Endodermal cell (in vitro differentiated cells): ENCODE data around the gene PPP1R14C. TPM values are rescaled to one million over a fixed set of nuclear protein-coding genes. Genes with fewer than 3 reads are reported as not detected.

Experiments
- DNase-seq: peaks from one replicate; pipeline ENCODE4 v3.0.0-alpha.2; 2017
- H3K27ac ChIP-seq: 2 replicates; pipeline ENCODE4 v1.5.1; 2013; ENCODE audit warnings: mild to moderate bottlenecking, low read depth, low read length, moderate library complexity
- H3K27me3 ChIP-seq: 2 replicates; pipeline ENCODE4 v1.6.1; 2013; ENCODE audit warnings: mild to moderate bottlenecking, low read length, moderate library complexity; ENCODE audit not compliant: insufficient read depth, control insufficient read depth, poor library complexity, severe bottlenecking
- H3K36me3 ChIP-seq: 2 replicates; pipeline ENCODE4 v1.7.0; 2013; ENCODE audit warnings: mild to moderate bottlenecking, low read length, moderate library complexity; ENCODE audit not compliant: control insufficient read depth, insufficient read depth
- H3K4me1 ChIP-seq: one replicate; pipeline ENCODE4 v1.7.0; 2013; ENCODE audit warnings: low read length; ENCODE audit not compliant: control insufficient read depth, insufficient read depth
- H3K4me3 ChIP-seq: 2 replicates; pipeline ENCODE4 v1.5.1; 2013; ENCODE audit warnings: mild to moderate bottlenecking, low read length, moderate library complexity
- H3K9ac ChIP-seq: 2 replicates; pipeline ENCODE4 v1.6.1; 2013; ENCODE audit warnings: mild to moderate bottlenecking, low read length, moderate library complexity; ENCODE audit not compliant: poor library complexity, severe bottlenecking; ENCODE audit errors: extremely low read depth
- H3K9me3 ChIP-seq: 2 replicates; pipeline ENCODE4 v1.6.1; 2013; ENCODE audit warnings: mild to moderate bottlenecking, low read length, moderate library complexity; ENCODE audit not compliant: control insufficient read depth
- H3K27ac Mint-ChIP-seq: 2 replicates; pipeline ENCODE4 v1.8.0; 2020; ENCODE audit warnings: mixed read lengths
- H3K27me3 Mint-ChIP-seq: 2 replicates; pipeline ENCODE4 v1.8.0; 2021; ENCODE audit warnings: mild to moderate bottlenecking, mixed read lengths; ENCODE audit not compliant: insufficient read depth
- H3K36me3 Mint-ChIP-seq: 2 replicates; pipeline ENCODE4 v1.8.0; 2020; ENCODE audit warnings: low read depth, mixed read lengths
- H3K4me1 Mint-ChIP-seq: 2 replicates; pipeline ENCODE4 v1.8.0; 2020; ENCODE audit warnings: mixed read lengths
- H3K4me3 Mint-ChIP-seq: 2 replicates; pipeline ENCODE4 v1.8.0; 2020; ENCODE audit warnings: mild to moderate bottlenecking, moderate library complexity, mixed read lengths
- H3K9me3 Mint-ChIP-seq: 2 replicates; pipeline ENCODE4 v1.8.0; 2020; ENCODE audit warnings: mild to moderate bottlenecking, mixed read lengths
- WGBS, 2 experiments: methylation state at CpG; one replicate each; pipeline versions ENCODE4 v1.1.5 to v1.1.7; 2013; ENCODE audit warnings: missing lambda C conversion rate in 2 of 2, mixed read lengths in 1 of 2; ENCODE audit not compliant: insufficient coverage in 1 of 2, insufficient read length in 1 of 2; 5-methylcytosine and 5-hydroxymethylcytosine counted together
- total RNA-seq, 2 donors: library from RNA; stranded (reverse); fragmentation: NEBNext Ultra II Directional in 1 of 2; extraction: Animal tissue kit (Norgen Biotek cat#: 25700) in 1 of 2; gene quantifications; 2 replicates in 1 of 2; 3 replicates in 1 of 2; pipeline ENCODE4 v1.2.1, GENCODE V29; 2021
- TF ChIP-seq, protein P1 (sequence below): fragments of 200-600 bp; sonication (generic); conservative IDR thresholded peaks from 2 replicates; pipeline ENCODE4 v1.5.0; 2021; ENCODE audit warnings: antibody characterized with exemption, mild to moderate bottlenecking

The PPP1R14C gene
- total RNA-seq, 2 donors from 2014 or later, result 0.20 to 0.29 TPM

DNA sequence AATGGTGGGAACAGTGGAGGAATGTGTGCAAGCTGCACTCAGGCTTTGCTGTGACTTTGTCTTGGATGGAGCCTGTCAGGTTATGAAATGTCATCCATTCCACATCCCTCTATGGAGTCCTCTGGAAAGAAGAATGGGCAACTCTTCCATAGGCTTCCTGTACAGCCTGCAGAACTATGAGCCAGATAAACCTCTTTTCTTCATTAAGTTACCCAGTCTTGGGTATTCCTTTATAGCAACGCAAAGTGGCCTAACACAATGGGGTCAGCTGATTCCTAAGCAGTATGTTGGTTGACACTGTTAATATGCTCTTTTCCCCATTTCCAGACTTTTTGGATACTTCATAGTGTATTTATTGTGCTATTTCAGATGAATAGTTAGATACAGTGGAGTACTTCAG lies 150.2 kb downstream of the PPP1R14C start:
- H3K27ac Mint-ChIP-seq, result no peak overlapping the region
- H3K27ac ChIP-seq, result no peak overlapping the region
- 100% methylated on average over 1 of the region's 1 CpG for WGBS, 2 experiments
- no peak overlapping the region for H3K4me3 Mint-ChIP-seq
- no peaks in the 10 kb centered on the region for H3K4me1 Mint-ChIP-seq
- H3K27me3 ChIP-seq, result no peaks in the 10 kb centered on the region
- H3K9me3 Mint-ChIP-seq, result peaks cover 20% of the 10 kb centered on the region
- TF ChIP-seq, protein P1, sequence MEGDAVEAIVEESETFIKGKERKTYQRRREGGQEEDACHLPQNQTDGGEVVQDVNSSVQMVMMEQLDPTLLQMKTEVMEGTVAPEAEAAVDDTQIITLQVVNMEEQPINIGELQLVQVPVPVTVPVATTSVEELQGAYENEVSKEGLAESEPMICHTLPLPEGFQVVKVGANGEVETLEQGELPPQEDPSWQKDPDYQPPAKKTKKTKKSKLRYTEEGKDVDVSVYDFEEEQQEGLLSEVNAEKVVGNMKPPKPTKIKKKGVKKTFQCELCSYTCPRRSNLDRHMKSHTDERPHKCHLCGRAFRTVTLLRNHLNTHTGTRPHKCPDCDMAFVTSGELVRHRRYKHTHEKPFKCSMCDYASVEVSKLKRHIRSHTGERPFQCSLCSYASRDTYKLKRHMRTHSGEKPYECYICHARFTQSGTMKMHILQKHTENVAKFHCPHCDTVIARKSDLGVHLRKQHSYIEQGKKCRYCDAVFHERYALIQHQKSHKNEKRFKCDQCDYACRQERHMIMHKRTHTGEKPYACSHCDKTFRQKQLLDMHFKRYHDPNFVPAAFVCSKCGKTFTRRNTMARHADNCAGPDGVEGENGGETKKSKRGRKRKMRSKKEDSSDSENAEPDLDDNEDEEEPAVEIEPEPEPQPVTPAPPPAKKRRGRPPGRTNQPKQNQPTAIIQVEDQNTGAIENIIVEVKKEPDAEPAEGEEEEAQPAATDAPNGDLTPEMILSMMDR, result no peak
- H3K4me1 ChIP-seq, result no peaks in the 10 kb centered on the region
- H3K4me3 ChIP-seq, result no peak overlapping the region
- no peak overlapping the region for H3K9ac ChIP-seq
- H3K9me3 ChIP-seq, result peaks cover 16% of the 10 kb centered on the region
- DNase-seq, result no peak
- no peaks in the 10 kb centered on the region for H3K36me3 ChIP-seq
- H3K27me3 Mint-ChIP-seq, result peaks cover 4% of the 10 kb centered on the region
- H3K36me3 Mint-ChIP-seq, result no peaks in the 10 kb centered on the region

GRCh38 chr6:150293423-150294173 lies 150.8 kb downstream of the PPP1R14C start:
- Mint-ChIP-seq H3K9me3 (peaks cover 22% of the 10 kb centered on the region), H3K36me3 (no peaks in the 10 kb centered on the region), H3K4me3 (no peak overlapping the region), H3K4me1 (no peaks in the 10 kb centered on the region), H3K27me3 (peaks cover 4% of the 10 kb centered on the region), H3K27ac (no peak overlapping the region)
- WGBS, 2 experiments, result 90% methylated on average over 2 of the region's 2 CpGs; no CpG with 5 or more reads in 1 of the 2 experiments
- no peaks in the 10 kb centered on the region for H3K4me1 ChIP-seq
- H3K4me3 ChIP-seq, result no peak overlapping the region
- H3K9ac ChIP-seq, result no peak overlapping the region
- TF ChIP-seq, protein P1, result no peak
- no peaks in the 10 kb centered on the region for H3K27me3 ChIP-seq
- peaks cover 18% of the 10 kb centered on the region for H3K9me3 ChIP-seq
- DNase-seq, result no peak
- no peak overlapping the region for H3K27ac ChIP-seq
- no peaks in the 10 kb centered on the region for H3K36me3 ChIP-seq

GRCh38 chr6:150296890-150297289 lies 154.0 kb downstream of the PPP1R14C start:
- no peak overlapping the region for H3K9ac ChIP-seq
- TF ChIP-seq, protein P1, result no peak
- no peak overlapping the region for H3K4me3 ChIP-seq
- WGBS, 2 experiments, result 90 to 100% methylated on average over 1 to 2 of the region's 2 CpGs
- no peak overlapping the region for H3K27ac Mint-ChIP-seq
- H3K9me3 Mint-ChIP-seq, result peaks cover 22% of the 10 kb centered on the region
- H3K27ac ChIP-seq, result no peak overlapping the region
- no peak for DNase-seq
- H3K9me3 ChIP-seq, result peaks cover 18% of the 10 kb centered on the region
- H3K4me3 Mint-ChIP-seq, result no peak overlapping the region
- no peaks in the 10 kb centered on the region for H3K27me3 Mint-ChIP-seq
- no peaks in the 10 kb centered on the region for H3K27me3 ChIP-seq
- H3K4me1 ChIP-seq, result no peaks in the 10 kb centered on the region
- H3K36me3 ChIP-seq, result no peaks in the 10 kb centered on the region
- H3K4me1 Mint-ChIP-seq, result peaks cover under 1% of the 10 kb centered on the region
- H3K36me3 Mint-ChIP-seq, result no peaks in the 10 kb centered on the region
